GM19438 (cell line): ENCODE measurements around the gene CD79B.
A peak's percentile ranks its signal among the peaks of the same experiment; 100 is the strongest.

Source experiments
- ATAC-seq: cut with Tn5 transposase; IDR thresholded peaks from one replicate; pipeline ENCODE4 v1.9.1; 2021; ENCODE audit warnings: low read depth; ENCODE audit not compliant: unreplicated experiment

The CD79B gene

GRCh38 chr17:63931981-63932561 lies at the start of gene CD79B:
Gene CD79B, minus strand, starts transcription at chr17:63932331. Its CDS starts 70 bp downstream, at chr17:63932261.
- peak; percentile 76 for ATAC-seq

- ATAC-seq = no peak
Measured at GRCh38 chr17:63978272-63979200, 46.4 kb upstream of the CD79B start.

DNA sequence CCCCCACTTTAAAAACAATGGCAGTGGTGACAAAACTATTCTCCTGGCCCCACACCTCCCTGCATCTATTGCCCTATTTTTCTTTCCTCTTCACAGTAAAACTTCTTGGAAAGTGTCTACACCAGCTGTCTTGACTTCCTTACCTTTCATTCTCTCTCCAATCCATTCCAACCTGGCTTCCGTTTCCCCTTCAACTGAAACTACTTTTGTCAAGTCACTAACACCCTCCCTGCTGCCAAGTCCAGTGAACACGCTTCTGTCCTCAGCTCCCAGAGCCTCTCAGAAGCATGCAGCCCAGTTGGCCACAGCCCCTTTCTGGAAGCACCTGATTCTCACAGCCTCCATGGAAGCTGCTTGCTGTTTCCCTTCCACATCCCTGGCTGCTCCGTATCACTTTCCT lies 44.6 kb upstream of the CD79B start:
- ATAC-seq = no peak

DNA sequence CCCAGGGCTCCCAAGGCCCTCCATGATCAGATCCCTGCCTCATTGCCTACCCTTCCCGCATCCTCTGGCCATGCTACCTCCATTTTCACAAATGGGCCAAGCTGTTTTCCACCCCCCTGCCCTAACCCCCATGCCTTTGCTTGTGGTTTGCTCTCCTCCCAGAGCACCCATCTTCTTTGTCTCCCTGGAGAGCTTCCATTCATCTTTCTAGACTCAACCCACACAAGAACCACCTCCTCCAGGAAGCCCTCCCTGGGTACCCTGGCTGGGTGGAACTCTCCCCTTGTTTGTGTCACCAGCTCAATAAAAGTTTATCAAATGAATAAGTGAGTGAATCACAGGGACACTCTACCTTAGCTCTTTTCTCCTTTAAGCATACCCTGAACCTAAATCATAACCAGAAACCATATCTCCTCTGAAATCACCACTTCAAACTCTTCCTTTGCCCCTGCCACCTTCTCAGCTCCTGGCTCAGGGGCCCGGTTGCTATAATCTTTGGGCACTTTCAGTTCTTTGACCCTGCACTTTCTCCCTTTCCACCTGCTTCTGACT lies 43.5 kb upstream of the CD79B start:
- ATAC-seq = no peak

DNA sequence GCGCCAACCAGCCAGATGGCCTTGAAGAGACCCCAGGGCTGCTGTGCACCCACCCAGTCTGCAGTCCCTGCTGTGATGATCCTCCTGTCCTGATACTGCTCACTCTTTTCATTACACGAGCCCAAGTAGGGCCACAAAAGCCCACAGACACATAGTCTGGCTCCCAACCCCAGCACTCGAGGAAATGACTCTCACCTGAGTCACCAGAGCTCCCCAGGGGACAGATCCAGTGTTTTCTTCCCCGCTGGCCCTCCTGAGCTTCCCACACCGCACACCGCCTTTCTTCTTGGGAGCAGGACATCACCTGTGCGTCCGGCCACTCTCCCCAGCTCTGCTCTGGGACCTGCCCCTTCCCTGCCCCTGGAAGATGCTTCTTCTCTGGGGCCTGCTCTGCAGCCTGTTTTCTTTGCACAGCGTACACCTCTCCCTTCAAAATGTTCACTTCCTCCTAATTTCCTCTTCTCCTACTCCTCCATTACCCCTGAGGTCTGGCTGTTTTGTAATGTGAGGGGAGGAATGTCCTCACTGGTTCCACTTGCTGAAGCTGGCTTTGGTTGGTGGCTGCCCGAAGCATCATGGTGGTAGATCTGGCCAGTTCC lies 42.6 kb upstream of the CD79B start:
- no peak for ATAC-seq

DNA sequence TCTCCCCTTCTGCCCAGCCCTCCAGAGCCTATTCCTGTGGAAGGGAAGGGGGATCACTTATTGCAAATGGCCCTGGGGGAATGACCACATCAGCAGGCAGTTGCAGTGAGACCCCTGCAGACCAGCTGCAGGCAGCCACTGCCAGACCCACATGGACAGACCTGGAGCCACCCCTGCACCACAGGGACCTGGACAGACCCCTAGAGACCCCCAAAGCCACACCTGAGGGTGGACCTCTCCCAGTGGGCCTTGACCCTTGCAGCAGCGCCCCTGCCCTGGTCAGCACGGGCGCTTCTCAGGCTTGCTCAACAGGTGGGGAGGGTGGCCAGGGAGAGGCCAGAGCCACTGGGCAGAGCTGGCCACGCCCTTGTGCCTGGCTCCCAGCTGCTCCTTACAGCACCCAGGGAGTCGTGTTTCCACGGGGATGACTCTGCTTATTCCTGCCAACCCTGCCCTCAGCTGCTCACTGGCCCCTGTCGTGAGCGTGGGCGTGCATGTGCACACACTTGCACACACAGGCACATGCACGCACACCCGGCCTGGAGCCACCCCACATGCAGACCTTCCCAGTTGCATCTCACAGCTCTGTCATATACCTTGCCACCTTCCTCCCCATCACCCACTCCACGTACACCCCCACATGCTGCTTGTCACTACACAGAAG lies 41.9 kb upstream of the CD79B start:
- no peak for ATAC-seq

GRCh38 chr17:63973247-63973646 lies 41.1 kb upstream of the CD79B start:
- ATAC-seq = no peak

- no peak for ATAC-seq
Measured at GRCh38 chr17:63972796-63973195, 40.7 kb upstream of the CD79B start, which contains the start of gene SCN4A. Gene SCN4A, minus strand, starts transcription at chr17:63972918. Its CDS starts 77 bp downstream, at chr17:63972841.

DNA sequence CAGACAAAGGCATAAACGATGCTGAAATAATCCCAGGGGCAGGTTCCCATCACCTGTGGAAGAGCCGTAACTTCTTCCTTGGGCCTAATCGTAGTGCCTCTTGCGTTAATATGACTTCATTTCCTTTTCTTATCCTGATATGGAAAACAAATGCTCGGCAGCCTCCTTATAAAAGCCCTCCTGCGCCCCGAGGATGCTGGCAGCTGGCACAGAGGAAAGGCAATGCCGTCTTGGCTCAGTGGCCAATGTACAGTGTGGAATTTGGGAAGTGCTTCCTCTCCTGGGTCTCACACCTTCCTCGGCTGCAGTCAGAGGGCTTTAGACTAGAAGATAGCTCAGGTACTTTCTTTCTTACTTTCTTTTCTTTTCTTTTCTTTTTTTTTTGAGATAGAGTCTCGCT lies 37.1 kb upstream of the CD79B start:
- no peak for ATAC-seq

GRCh38 chr17:63967953-63968352 lies 35.8 kb upstream of the CD79B start:
- ATAC-seq = no peak

DNA sequence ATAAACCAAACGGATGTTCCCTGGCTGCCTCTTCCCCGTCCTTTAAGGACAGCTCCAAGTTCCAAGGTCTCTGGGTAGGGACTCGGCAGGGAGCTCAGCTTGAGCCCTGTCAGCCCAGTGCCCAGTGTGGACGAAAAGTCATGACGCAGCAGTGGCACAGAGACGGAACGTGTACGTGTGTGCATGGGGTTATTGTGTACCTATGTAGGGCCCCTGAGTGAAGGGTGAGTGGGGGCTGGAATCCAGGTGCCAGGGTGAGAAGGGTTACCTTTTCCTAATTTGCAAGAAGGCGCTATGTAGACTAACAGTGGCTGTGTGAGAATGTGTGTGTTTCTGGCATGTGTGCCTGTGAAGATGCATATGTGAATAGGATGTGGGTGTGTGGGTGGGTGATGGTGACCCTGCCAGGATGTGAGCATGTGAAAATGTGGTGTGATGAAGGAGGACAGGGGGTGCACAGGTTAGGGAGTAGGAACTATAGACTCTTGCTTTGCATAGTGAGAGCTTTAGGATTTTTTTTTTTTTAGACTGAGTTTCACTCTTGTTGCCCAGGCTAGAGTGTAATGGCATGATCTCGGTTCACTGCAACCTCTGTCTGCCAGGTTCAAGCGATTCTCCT lies 34.6 kb upstream of the CD79B start:
- ATAC-seq = no peak

GRCh38 chr17:63963123-63963522 lies 31.0 kb upstream of the CD79B start:
- ATAC-seq = no peak

- ATAC-seq = no peak
Measured at GRCh38 chr17:63962298-63962744, 30.2 kb upstream of the CD79B start.

DNA sequence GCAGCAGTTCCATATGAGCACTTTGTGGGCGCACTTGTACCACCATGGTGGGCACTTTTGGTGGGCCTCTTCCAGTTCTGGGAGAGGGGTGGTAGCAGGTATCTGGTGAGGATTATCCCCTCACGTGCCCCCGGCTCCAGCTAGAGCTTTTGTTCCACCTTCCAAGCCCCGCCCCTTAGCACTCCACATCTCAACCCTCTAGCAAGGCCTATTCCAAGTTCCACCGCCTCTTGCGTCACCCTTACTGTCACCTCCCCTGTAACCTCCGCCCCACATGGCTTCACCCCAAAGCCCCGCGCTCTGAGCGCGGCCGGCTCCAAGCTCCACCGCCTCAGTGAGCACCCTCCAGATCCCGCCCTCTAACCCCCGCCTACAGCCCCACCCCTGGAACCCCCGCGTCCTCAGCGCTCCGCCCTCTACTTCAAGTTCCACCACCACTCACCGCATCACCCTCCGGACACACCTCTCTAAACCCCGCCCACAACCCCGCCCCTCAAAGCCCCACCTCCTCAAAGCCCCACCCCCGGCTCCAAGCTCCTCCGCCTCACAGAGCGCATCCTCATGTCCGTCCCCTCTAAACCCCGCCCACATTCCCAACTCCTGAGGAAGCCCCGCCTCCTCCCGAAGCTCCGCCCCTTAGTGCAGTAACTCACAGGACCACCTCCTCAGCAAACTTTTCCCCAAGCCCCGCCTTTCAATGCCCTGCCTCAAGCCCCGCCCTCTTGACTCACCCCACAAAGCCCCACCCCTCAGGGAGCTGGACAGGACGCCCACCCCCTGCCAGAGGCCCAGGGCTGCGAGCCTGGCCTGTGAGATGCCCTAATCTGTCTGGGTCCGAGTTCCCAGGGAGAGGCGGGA lies 29.5 kb upstream of the CD79B start:
- no peak for ATAC-seq

GRCh38 chr17:63960430-63960829 lies 28.3 kb upstream of the CD79B start:
- ATAC-seq = no peak

DNA sequence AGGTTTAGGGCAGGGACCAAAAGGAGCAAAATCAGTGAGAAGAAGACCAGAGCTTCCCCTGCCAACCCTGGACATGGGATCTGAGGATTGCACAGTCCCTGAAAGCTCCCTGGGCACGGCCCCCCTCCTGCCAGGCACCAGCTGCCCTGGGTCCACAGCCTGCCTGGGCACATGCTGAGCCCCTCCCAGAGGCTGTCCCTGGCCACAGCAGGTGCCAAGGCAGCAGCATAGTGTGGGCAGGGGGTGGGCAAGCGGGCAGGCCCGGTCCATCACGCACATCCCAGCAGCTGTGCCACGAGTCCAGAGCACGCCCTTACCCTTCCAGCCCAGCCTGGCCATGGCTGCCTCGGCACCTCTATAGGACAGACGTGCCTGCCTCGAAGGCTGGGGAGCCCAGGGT lies 27.9 kb upstream of the CD79B start:
- no peak for ATAC-seq

GRCh38 chr17:63956296-63956920 lies 24.3 kb upstream of the CD79B start:
- ATAC-seq = no peak

- ATAC-seq = no peak
Measured at GRCh38 chr17:63955791-63956190, 23.7 kb upstream of the CD79B start.

DNA sequence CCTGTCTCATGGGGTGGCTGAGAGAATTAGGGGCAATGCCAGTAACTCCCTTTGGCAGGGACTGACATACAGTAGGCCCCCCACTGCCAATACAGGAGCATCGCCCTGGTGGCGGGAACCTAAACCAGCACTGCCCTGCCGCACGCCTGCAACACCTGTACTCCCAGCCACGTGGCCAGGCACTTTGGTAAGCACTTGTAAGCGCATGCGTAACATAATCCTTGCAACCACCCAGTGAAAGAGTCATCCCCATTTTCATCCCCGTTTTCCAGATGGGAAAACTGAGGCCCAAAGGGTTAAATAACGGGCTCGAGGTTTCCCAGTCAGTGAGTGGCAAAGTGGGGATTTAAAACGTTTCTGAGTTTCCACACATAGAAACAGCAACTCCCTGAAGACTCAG lies 23.1 kb upstream of the CD79B start:
- no peak for ATAC-seq
